GM12801 (cell line): ENCODE data around the gene ADGRV1.

Experiments
- TF ChIP-seq, protein P1 (sequence below): IDR thresholded peaks from one replicate; pipeline ENCODE4 v1.5.1; 2011; ENCODE audit warnings: control low read depth; ENCODE audit not compliant: insufficient read length; ENCODE audit errors: extremely low read depth

Gene ADGRV1

DNA sequence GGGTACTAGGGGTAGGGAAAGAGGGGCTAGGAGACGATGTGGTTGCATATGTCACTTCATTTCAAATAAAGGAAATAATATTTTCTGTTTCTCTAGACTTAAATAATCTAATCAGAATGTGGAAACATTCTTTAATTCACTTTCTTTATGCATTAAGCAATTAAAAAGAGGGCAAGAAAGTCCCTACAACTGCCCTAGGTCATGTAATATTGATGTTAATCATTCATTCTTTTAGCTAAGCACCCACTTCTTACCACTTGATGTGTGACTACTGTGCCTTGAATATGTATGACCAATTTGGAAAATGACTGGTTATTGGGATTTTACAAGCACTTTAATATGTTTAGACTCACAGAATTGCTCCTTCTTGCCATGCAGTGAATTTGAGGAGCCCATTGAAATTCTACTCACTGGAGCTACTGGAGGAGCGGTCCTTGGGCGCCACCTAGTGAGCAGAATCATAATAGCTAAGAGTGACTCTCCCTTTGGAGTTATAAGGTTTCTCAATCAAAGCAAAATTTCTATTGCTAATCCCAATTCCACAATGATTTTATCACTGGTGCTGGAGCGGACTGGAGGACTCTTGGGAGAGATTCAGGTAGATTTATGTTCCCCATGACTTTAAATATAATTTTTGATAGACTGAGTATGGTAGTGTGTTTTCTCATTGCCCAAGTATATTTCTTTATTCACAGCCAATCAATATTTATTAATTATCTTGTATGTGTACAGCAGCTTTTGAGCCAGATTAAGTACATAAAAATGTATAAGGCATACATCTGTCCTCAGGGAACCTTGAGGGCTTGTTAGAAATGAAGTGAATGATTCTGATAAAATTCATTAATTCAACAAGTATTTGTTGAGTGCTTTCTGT is 225.1 kb downstream of the ADGRV1 start:
- TF ChIP-seq, protein P1, sequence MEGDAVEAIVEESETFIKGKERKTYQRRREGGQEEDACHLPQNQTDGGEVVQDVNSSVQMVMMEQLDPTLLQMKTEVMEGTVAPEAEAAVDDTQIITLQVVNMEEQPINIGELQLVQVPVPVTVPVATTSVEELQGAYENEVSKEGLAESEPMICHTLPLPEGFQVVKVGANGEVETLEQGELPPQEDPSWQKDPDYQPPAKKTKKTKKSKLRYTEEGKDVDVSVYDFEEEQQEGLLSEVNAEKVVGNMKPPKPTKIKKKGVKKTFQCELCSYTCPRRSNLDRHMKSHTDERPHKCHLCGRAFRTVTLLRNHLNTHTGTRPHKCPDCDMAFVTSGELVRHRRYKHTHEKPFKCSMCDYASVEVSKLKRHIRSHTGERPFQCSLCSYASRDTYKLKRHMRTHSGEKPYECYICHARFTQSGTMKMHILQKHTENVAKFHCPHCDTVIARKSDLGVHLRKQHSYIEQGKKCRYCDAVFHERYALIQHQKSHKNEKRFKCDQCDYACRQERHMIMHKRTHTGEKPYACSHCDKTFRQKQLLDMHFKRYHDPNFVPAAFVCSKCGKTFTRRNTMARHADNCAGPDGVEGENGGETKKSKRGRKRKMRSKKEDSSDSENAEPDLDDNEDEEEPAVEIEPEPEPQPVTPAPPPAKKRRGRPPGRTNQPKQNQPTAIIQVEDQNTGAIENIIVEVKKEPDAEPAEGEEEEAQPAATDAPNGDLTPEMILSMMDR = no peak

DNA sequence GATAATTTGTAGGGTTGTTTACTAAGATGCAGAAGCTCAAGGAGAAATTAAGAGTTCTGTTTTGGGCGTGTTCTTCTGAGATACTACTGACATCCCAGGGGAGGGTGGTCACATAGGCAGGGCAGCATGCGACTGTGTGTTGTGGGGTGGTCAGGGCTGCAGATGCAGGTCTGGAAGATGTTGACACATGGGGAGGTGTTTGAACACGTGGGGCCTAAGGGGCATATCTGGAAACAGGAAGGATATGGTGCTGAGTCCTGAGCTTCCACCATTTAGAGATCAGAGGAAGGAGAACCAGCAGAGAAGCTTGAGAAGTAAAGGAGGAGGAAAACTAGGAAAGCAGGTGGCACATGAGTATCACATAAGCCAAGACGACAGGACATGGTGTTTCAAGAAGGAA is 228.2 kb downstream of the ADGRV1 start:
- TF ChIP-seq, protein P1 = no peak

DNA sequence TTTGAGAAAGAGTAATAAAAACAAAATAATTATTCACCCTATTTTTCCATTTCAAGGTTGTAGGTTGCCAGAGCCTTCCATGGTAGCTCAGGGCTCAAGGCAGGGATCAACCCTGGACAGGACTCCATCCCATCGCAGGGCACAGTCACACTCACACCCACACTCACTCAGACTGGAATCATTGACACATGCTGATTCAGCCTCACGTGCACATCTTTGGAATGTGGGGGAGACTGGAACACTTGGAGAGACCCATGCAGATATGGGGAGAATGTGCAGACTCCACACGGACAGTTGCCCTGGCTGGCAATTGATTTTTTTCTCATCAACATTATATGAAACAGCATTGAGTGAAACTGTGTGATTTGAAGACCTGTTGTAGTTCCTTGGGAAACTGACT is 234.1 kb downstream of the ADGRV1 start:
- TF ChIP-seq, protein P1 = no peak

DNA sequence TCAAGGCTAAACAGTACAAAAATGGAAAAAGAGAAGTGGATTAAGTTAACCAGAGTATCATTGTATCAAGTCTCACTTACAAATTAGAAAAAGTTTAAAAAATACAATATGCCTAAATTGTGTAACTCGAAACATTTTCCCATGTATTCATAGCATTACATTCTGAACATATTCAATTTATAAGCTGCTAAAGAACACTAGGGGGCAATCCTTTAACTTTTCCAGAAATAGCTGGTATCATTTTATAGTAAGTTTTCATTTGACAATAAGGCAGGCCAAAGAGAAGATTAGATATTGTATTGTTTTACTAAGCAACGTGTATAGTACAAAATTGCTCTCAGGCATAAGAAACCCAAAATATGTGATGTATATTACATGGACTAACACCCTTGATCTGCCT is 234.6 kb downstream of the ADGRV1 start:
- TF ChIP-seq, protein P1 = no peak

DNA sequence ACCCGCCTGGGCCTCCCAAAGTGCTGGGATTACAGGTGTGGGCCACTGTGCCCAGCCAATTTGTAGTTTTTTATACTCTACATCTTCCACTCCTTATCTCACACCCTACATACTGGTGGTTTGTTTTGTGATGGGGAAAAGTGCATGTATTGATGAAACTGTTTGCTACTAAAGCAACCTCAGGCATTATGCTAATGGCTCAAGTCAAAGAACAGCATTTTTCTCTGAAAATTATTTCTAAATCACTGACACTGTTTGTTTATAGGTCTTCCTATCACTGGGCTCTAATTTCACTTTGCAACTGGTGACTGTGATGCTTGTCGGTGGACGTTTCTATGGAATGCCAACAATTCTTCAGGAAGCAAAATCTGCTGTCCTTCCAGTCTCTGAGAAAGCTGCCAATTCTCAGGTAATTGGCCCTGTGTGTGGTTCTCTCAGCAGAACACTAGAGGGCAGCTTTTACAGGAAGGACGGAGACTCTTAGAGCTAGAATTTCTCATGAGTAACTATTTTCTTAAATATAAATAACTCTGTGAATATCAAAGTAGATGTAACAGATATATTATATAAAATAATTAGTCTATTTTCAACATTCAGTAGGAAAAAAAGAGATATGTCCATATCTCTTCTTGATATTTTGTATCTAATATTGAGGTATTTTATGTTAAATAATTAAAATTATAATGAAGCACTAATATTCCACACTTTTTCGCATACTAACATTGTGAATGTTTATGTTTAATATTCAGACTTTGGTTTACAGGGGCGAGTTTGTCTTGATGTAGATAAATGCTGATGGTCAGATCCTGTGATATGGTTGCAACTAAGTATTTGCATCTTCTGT is 244.1 kb downstream of the ADGRV1 start:
- TF ChIP-seq, protein P1 = no peak

DNA sequence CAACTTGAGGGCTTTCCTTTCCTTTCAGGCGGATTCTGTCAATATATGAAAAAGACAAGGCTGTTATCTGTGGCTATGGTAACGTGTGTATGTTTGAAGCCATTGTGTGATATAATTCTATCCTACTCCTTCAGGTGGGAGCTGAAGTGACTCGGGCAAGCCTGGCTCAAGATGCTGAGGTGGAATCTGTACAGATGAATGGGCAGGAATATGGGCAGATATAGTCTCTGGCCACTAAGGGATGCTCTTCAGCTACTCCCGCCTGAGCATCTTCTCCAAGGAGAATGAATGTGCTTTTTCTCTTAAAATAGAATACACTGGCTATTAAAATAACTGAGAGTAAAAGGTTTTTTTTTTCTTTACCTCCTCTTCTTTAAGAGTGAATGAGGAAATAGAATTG is 244.8 kb downstream of the ADGRV1 start:
- TF ChIP-seq, protein P1 = no peak

DNA sequence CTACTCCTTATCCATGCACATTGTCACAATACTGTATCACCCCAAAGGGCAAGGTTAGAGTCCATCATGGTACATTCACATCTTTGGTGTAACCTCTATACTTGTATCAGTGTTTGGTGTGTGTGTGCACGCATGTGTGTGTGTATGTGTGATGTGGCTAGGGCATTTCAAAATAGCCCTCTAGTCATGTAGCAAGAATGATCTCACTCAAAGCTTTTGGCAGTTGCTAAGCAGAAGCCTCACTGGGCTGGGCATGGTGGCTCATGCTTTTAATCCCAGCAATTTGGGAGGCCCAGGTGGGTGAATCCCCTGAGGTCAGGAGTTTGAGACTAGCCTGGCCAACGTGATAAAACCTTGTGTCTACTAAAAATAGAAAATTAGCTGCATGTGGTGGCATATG is 245.3 kb downstream of the ADGRV1 start:
- TF ChIP-seq, protein P1 = no peak
